ENCODE results near the gene UBE2U. TPM values are rescaled to one million over a fixed set of nuclear protein-coding genes. Genes with fewer than 3 reads are reported as not detected.
"Not testable (repeated sequence)": the region's sequence is repeated elsewhere in the genome, so short reads cannot be mapped to it uniquely, and the experiment has no call there.

The UBE2U gene
- total RNA-seq, 1 experiment from 2014 or later: not detected

GRCh38 chr1:64239519-64239918 lies 36.1 kb downstream of the UBE2U start:
- DNase-seq (ENCODE audit: low read depth): not testable (repeated sequence)

GRCh38 chr1:64240206-64240605 lies 36.8 kb downstream of the UBE2U start:
- DNase-seq (ENCODE audit: low read depth): peak; percentile 32

- DNase-seq (ENCODE audit: low read depth): no peak
These were observed 37.6 kb downstream of the UBE2U start for GRCh38 chr1:64241069-64241468.

GRCh38 chr1:64242895-64243756 lies 39.7 kb downstream of the UBE2U start:
- peak; percentile 58 for DNase-seq (ENCODE audit: low read depth)

- no peak for DNase-seq (ENCODE audit: low read depth)
These were observed 40.3 kb downstream of the UBE2U start for GRCh38 chr1:64243757-64244080.

GRCh38 chr1:64245495-64245894 lies 42.1 kb downstream of the UBE2U start:
- peak; percentile 21 for DNase-seq (ENCODE audit: low read depth)

GRCh38 chr1:64246294-64246917 lies 43.0 kb downstream of the UBE2U start:
- peak; percentile 52 for DNase-seq (ENCODE audit: low read depth)

GRCh38 chr1:64248065-64248464 lies 44.6 kb downstream of the UBE2U start:
- DNase-seq (ENCODE audit: low read depth): no peak

- DNase-seq (ENCODE audit: low read depth): not testable (repeated sequence)
These were observed 47.0 kb downstream of the UBE2U start for GRCh38 chr1:64250472-64250871.

GRCh38 chr1:64251971-64252370 lies 48.5 kb downstream of the UBE2U start:
- no peak for DNase-seq (ENCODE audit: low read depth)

- not testable (repeated sequence) for DNase-seq (ENCODE audit: low read depth)
These were observed 53.8 kb downstream of the UBE2U start for GRCh38 chr1:64257233-64257632.

- not testable (repeated sequence) for DNase-seq (ENCODE audit: low read depth)
These were observed 55.0 kb downstream of the UBE2U start for GRCh38 chr1:64258444-64258843.

GRCh38 chr1:64263335-64263734 lies 59.9 kb downstream of the UBE2U start:
- DNase-seq (ENCODE audit: low read depth): peak; percentile 8

GRCh38 chr1:64263856-64264255 lies 60.4 kb downstream of the UBE2U start:
- no peak for DNase-seq (ENCODE audit: low read depth)

GRCh38 chr1:64265141-64265540 lies 61.7 kb downstream of the UBE2U start:
- DNase-seq (ENCODE audit: low read depth): no peak

- no peak for DNase-seq (ENCODE audit: low read depth)
These were observed 63.6 kb downstream of the UBE2U start for GRCh38 chr1:64266991-64267390.

GRCh38 chr1:64268653-64269557 lies 65.5 kb downstream of the UBE2U start:
- DNase-seq (ENCODE audit: low read depth): peak; percentile 77

GRCh38 chr1:64269558-64269884 lies 66.1 kb downstream of the UBE2U start:
- no peak for DNase-seq (ENCODE audit: low read depth)

GRCh38 chr1:64280001-64280400 lies 76.6 kb downstream of the UBE2U start:
- no peak for DNase-seq (ENCODE audit: low read depth)

- no peak for DNase-seq (ENCODE audit: low read depth)
These were observed 78.9 kb downstream of the UBE2U start for GRCh38 chr1:64282351-64282750.

- DNase-seq (ENCODE audit: low read depth): no peak
These were observed 83.6 kb downstream of the UBE2U start for GRCh38 chr1:64287071-64287470.

GRCh38 chr1:64290420-64290819 lies 87.0 kb downstream of the UBE2U start:
- no peak for DNase-seq (ENCODE audit: low read depth)
